Measurements from ENCODE around the gene CIAO1. TPM values are rescaled to one million over a fixed set of nuclear protein-coding genes. Genes with fewer than 3 reads are reported as not detected.

CIAO1 gene
- total RNA-seq, 1 experiment from 2014 or later, result 79.7 TPM

DNA sequence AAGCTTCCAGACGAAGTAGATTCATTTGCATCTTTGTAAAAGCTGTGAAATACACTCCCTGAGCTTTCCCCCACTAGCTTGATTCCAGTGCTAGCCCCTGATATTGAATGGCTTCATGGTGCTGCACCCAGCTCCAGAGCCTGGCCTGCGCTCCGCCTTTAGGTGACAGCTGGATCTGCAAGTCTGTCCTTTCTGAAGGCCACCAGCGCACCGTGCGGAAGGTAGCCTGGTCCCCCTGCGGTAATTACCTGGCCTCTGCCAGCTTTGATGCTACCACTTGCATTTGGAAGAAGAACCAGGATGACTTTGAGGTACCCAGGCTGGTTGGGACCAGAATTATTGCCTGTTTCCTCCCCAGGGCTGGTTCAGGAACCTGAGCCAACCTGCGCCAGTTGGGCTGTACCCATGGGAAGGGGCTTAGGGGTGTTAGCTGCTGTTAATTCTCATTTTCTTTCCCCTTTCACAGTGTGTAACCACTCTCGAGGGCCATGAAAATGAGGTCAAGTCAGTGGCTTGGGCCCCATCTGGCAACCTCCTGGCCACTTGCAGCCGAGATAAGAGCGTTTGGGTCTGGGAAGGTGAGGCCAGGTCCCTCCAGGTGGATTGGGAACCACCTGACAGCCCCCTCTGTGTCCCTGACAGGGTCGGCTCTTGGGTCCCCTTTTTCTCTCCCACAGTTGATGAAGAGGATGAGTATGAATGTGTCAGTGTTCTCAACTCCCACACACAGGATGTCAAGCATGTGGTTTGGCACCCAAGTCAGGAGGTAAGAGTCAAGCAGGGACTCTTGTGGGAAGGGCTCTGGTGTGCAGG, 1.3 kb downstream of the CIAO1 start:
- no peaks in the 10 kb centered on the region for H3K27me3 ChIP-seq (replicated peaks; ENCODE audit: insufficient read depth, low read depth, low read length, poor library complexity)
- H3K4me3 ChIP-seq (ENCODE audit: low read depth, low read length, poor library complexity, severe bottlenecking), result peak overlapping the region; percentile 98
- BruUV-seq (replicated peaks), result no TSS peak
- TF ChIP-seq, protein P1, sequence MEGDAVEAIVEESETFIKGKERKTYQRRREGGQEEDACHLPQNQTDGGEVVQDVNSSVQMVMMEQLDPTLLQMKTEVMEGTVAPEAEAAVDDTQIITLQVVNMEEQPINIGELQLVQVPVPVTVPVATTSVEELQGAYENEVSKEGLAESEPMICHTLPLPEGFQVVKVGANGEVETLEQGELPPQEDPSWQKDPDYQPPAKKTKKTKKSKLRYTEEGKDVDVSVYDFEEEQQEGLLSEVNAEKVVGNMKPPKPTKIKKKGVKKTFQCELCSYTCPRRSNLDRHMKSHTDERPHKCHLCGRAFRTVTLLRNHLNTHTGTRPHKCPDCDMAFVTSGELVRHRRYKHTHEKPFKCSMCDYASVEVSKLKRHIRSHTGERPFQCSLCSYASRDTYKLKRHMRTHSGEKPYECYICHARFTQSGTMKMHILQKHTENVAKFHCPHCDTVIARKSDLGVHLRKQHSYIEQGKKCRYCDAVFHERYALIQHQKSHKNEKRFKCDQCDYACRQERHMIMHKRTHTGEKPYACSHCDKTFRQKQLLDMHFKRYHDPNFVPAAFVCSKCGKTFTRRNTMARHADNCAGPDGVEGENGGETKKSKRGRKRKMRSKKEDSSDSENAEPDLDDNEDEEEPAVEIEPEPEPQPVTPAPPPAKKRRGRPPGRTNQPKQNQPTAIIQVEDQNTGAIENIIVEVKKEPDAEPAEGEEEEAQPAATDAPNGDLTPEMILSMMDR (conservative IDR thresholded peaks at IDR 0.05; ENCODE audit: low read depth, low read length), result peak; percentile 55
- no peak for TF ChIP-seq EZH2 (IDR thresholded peaks at IDR 0.05; ENCODE audit: borderline replicate concordance, low read depth, low read length, poor library complexity, severe bottlenecking)
- ChIA-PET POLR2A (ENCODE audit: low non-redundant PET) (interaction anchor here (0.7 kb wide), 2 partner anchors 93 to 110 kb away, joined by 3 read pairs; no protein-coding TSS in a partner anchor), CTCF (interaction anchor here (0.6 to 1.0 kb wide), 7 partner anchors 26 to 245 kb away, joined by 3 to 10 read pairs (median 6); no protein-coding TSS in a partner anchor)
- H3K9me3 ChIP-seq (ENCODE audit: low read depth, low read length, poor library complexity, severe bottlenecking), result no peaks in the 10 kb centered on the region
- H3K36me3 ChIP-seq (ENCODE audit: insufficient read depth, low read length, poor library complexity, severe bottlenecking), result peaks cover 41% of the 10 kb centered on the region
- no peak overlapping the region for H3K27ac ChIP-seq (ENCODE audit: low read depth, low read length, poor library complexity, severe bottlenecking)
- no peaks in the 10 kb centered on the region for H3K4me1 ChIP-seq (ENCODE audit: insufficient read depth, low read length, poor library complexity, severe bottlenecking)
- intact Hi-C loops (cut with micrococcal nuclease; ENCODE audit: unreplicated experiment), result loop anchor here (5.0 kb wide), 1 partner anchor 60 kb away; the partner anchor contains the start of gene STARD7
- peak; percentile 71 for DNase-seq (ENCODE audit: low spot score)

DNA sequence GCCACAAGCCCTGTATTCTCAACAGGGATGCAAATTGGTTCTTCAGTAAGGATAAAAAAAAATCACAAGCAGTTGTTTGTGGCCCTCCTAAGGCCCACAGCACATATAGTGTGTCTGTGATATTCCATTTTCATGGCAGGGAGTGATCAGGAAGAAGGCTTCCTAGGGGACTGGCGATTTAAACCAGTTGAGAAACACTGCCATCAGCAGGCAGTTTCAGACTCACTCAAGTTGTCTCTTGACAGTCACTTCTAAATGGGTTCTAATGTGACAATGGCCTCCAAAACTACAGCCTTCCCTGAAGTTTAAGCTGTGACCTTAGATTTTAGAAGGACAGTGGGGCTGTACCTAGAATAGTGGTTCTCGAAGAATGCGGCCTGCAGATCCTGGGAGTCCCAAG, 6.0 kb downstream of the CIAO1 start:
- POLR2A ChIA-PET (ENCODE audit: low non-redundant PET), result no interaction called here
- Histone ChIP-seq H3K4me1 (ENCODE audit: insufficient read depth, low read length, poor library complexity, severe bottlenecking) (no peaks in the 10 kb centered on the region), H3K27ac (ENCODE audit: low read depth, low read length, poor library complexity, severe bottlenecking) (no peak overlapping the region), H3K9me3 (ENCODE audit: low read depth, low read length, poor library complexity, severe bottlenecking) (no peaks in the 10 kb centered on the region), H3K4me3 (ENCODE audit: low read depth, low read length, poor library complexity, severe bottlenecking) (no peak overlapping the region), H3K36me3 (ENCODE audit: insufficient read depth, low read length, poor library complexity, severe bottlenecking) (peaks cover 67% of the 10 kb centered on the region), H3K27me3 (replicated peaks; ENCODE audit: insufficient read depth, low read depth, low read length, poor library complexity) (no peaks in the 10 kb centered on the region)
- TSS peak; percentile 18 for BruUV-seq (replicated peaks)
- TF ChIP-seq EZH2 (IDR thresholded peaks at IDR 0.05; ENCODE audit: borderline replicate concordance, low read depth, low read length, poor library complexity, severe bottlenecking), result no peak
- TF ChIP-seq, protein P1 (conservative IDR thresholded peaks at IDR 0.05; ENCODE audit: low read depth, low read length), result 0 out of 2 replicates have a peak, but pooled peaks have one; percentile 11
- intact Hi-C loops (cut with micrococcal nuclease; ENCODE audit: unreplicated experiment), result no loop called here
- no peak for DNase-seq (ENCODE audit: low spot score)
- CTCF ChIA-PET, result no interaction called here

DNA sequence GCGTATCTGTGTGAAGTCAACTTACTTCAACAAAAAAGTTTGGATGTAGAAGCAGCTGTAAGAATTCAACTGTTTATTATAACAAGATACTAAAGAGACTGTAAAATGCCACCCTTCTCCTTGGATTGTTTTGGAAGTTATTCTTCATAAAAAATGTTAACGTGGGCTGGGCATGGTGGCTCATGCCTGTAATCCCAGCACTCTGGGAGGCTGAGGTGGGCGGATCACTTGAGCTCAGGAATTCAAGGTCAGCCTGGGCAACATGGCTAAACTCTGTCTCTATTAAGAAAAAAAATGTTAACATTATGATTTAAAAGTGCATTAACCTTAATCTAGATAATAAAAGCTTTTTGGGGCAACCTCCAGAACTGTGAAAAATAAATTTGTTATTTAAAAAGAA, 7.7 kb downstream of the CIAO1 start:
- CTCF ChIA-PET, result no interaction called here
- no peak overlapping the region for H3K4me3 ChIP-seq (ENCODE audit: low read depth, low read length, poor library complexity, severe bottlenecking)
- no peak for DNase-seq (ENCODE audit: low spot score)
- TF ChIP-seq, protein P1 (conservative IDR thresholded peaks at IDR 0.05; ENCODE audit: low read depth, low read length), result no peak
- no peak for TF ChIP-seq EZH2 (IDR thresholded peaks at IDR 0.05; ENCODE audit: borderline replicate concordance, low read depth, low read length, poor library complexity, severe bottlenecking)
- no peaks in the 10 kb centered on the region for H3K4me1 ChIP-seq (ENCODE audit: insufficient read depth, low read length, poor library complexity, severe bottlenecking)
- no peaks in the 10 kb centered on the region for H3K9me3 ChIP-seq (ENCODE audit: low read depth, low read length, poor library complexity, severe bottlenecking)
- H3K36me3 ChIP-seq (ENCODE audit: insufficient read depth, low read length, poor library complexity, severe bottlenecking), result peaks cover 69% of the 10 kb centered on the region
- intact Hi-C loops (cut with micrococcal nuclease; ENCODE audit: unreplicated experiment), result no loop called here
- H3K27ac ChIP-seq (ENCODE audit: low read depth, low read length, poor library complexity, severe bottlenecking), result no peak overlapping the region
- no peaks in the 10 kb centered on the region for H3K27me3 ChIP-seq (replicated peaks; ENCODE audit: insufficient read depth, low read depth, low read length, poor library complexity)
- POLR2A ChIA-PET (ENCODE audit: low non-redundant PET), result no interaction called here
- no TSS peak for BruUV-seq (replicated peaks)
